HepG2 (cell line): Measurements from ENCODE around the gene FAM167B. TPM values are rescaled to one million over a fixed set of nuclear protein-coding genes. Genes with fewer than 3 reads are reported as not detected.

ENCODE experiments used
- DNMT1 ChIP-seq: sonication (generic); formaldehyde crosslinking; IDR thresholded peaks from 2 replicates; pipeline ENCODE4 v1.5.1; 2020; ENCODE audit warnings: mild to moderate bottlenecking, missing genetic modification reagents
- ELF3 ChIP-seq: IDR thresholded peaks from 2 replicates; pipeline ENCODE4 v1.6.1; 2016; ENCODE audit warnings: missing genetic modification reagents, missing compliant biosample characterization
- FOXK1 ChIP-seq: sonication (generic); formaldehyde crosslinking; IDR thresholded peaks from 2 replicates; pipeline ENCODE4 v1.4.0; 2020; ENCODE audit warnings: low read depth, missing genetic modification reagents, borderline replicate concordance
- HMGXB3 ChIP-seq: sonication (generic); formaldehyde crosslinking; IDR thresholded peaks from 2 replicates; pipeline ENCODE4 v1.4.0; 2020; ENCODE audit warnings: missing genetic modification reagents, borderline replicate concordance
- HNF1A ChIP-seq, 2 experiments: sonication (generic) in 1 of 2; formaldehyde crosslinking in 1 of 2; IDR thresholded peaks; 2 replicates each; pipeline versions ENCODE4 v1.4.0 to v1.6.1; 2016 to 2020; ENCODE audit warnings: borderline replicate concordance in 1 of 2, low read depth in 1 of 2, mild to moderate bottlenecking in 1 of 2, missing genetic modification reagents in 1 of 2
- HOXA3 ChIP-seq: sonication (generic); formaldehyde crosslinking; IDR thresholded peaks from 2 replicates; pipeline ENCODE4 v1.5.0; 2020; ENCODE audit warnings: missing genetic modification reagents
- IRF2 ChIP-seq: IDR thresholded peaks from 2 replicates; pipeline ENCODE4 v1.6.1; 2018; ENCODE audit warnings: missing genetic modification reagents, missing compliant biosample characterization
- MAFG ChIP-seq: sonication (generic); formaldehyde crosslinking; IDR thresholded peaks from 2 replicates; pipeline ENCODE4 v1.5.1; 2020; ENCODE audit warnings: mild to moderate bottlenecking, missing genetic modification reagents
- NFE2L1 ChIP-seq: sonication (generic); formaldehyde crosslinking; IDR thresholded peaks from 2 replicates; pipeline ENCODE4 v1.4.0; 2020; ENCODE audit warnings: missing genetic modification reagents, mild to moderate bottlenecking, borderline replicate concordance
- POLR2AphosphoS5 ChIP-seq: IDR thresholded peaks from 2 replicates; pipeline ENCODE4 v1.6.1; 2012; ENCODE audit warnings: low read depth, low read length
- SKIL ChIP-seq: sonication (generic); formaldehyde crosslinking; IDR thresholded peaks from 2 replicates; pipeline ENCODE4 v1.8.0; 2022; ENCODE audit warnings: missing genetic modification reagents, mild to moderate bottlenecking, moderate library complexity, borderline replicate concordance
- SOX5 ChIP-seq: IDR thresholded peaks from 2 replicates; pipeline ENCODE4 v1.6.1; 2016; ENCODE audit warnings: borderline replicate concordance
- ZNF180 ChIP-seq: sonication (generic); formaldehyde crosslinking; IDR thresholded peaks from 2 replicates; pipeline ENCODE4 v1.4.0; 2020; ENCODE audit warnings: low read depth, missing genetic modification reagents, borderline replicate concordance
- ZNF30 ChIP-seq: sonication (generic); formaldehyde crosslinking; IDR thresholded peaks from 2 replicates; pipeline ENCODE4 v1.5.0; 2020; ENCODE audit warnings: mild to moderate bottlenecking, missing genetic modification reagents
- ZNF382 ChIP-seq: sonication (generic); formaldehyde crosslinking; IDR thresholded peaks from 2 replicates; pipeline ENCODE4 v1.5.0; 2020; ENCODE audit warnings: missing genetic modification reagents, mild to moderate bottlenecking, borderline replicate concordance
- ZNF558 ChIP-seq: sonication (generic); formaldehyde crosslinking; IDR thresholded peaks from 2 replicates; pipeline ENCODE4 v1.9.0; 2022; ENCODE audit warnings: mild to moderate bottlenecking, missing genetic modification reagents, borderline replicate concordance
- ZNF883 ChIP-seq: sonication (generic); formaldehyde crosslinking; IDR thresholded peaks from 2 replicates; pipeline ENCODE4 v1.5.1; 2020; ENCODE audit warnings: mild to moderate bottlenecking, missing genetic modification reagents; ENCODE audit errors: not compliant biosample characterization
- ZSCAN21 ChIP-seq: sonication (generic); formaldehyde crosslinking; IDR thresholded peaks from 2 replicates; pipeline ENCODE4 v1.8.0; 2022; ENCODE audit warnings: mild to moderate bottlenecking, missing genetic modification reagents, moderate library complexity, borderline replicate concordance
- polyA plus RNA-seq, 8 experiments: library from polyadenylated mRNA; depleted of rRNA in 3 of 8; stranded (reverse) in 7 of 8; unstranded in 1 of 8; fragments of >200 nt; fragmentation: Illumina TruSeq in 4 of 8; extraction: Trizol in 4 of 8; gene quantifications; 2 replicates each; pipeline versions ENCODE4 v1.2.1 to v1.2.3, GENCODE V29; 2011 to 2016; ENCODE audit warnings: low read depth in 4 of 8, missing spikeins in 1 of 8, mixed read lengths in 1 of 8; ENCODE audit not compliant: insufficient read depth in 1 of 8
- total RNA-seq, 5 experiments: library from RNA; depleted of rRNA; stranded (reverse); fragments of >200 nt; fragmentation: Illumina TruSeq; extraction: Trizol; gene quantifications; 2 replicates each; pipeline ENCODE4 v1.2.3, GENCODE V29; 2016; ENCODE audit warnings: low read depth in 1 of 5

Gene FAM167B
- total and polyA plus RNA-seq, 2 of the 13 experiments (the other 11 are each of a cell fraction or from before 2014, with no cell fraction given): 0.15 to 0.70 TPM

- TF ChIP-seq SKIL (peak; percentile 82; the same call in 1 of the 2 replicates), ZNF30 (no peak), SOX5 (CRISPR knock-in tag) (peak; percentile 89), ZSCAN21 (no peak; the same call in 1 of the 2 replicates), ELF3 (CRISPR knock-in tag) (peak; percentile 93), FOXK1 (0 out of 2 replicates have a peak, but pooled peaks have one; percentile 46), NFE2L1 (CRISPR knock-in tag) (no peak), HNF1A (IDR thresholded peaks at IDR 0.05; ENCODE audit: low read depth) (peak; percentile 28; the same call in 1 of the 2 replicates), HNF1A (CRISPR knock-in tag; IDR thresholded peaks at IDR 0.05; ENCODE audit: borderline replicate concordance) (peak; percentile 53; the same call in 1 of the 2 replicates), HOXA3 (CRISPR knock-in tag) (peak; percentile 72), HMGXB3 (CRISPR knock-in tag) (no peak), IRF2 (CRISPR knock-in tag) (peak; percentile 85), ZNF883 (CRISPR knock-in tag) (no peak), ZNF180 (CRISPR knock-in tag) (no peak), ZNF382 (no peak), DNMT1 (CRISPR knock-in tag) (no peak; the same call in 1 of the 2 replicates), MAFG (CRISPR knock-in tag) (no peak), POLR2AphosphoS5 (peak; percentile 74), ZNF558 (no peak)
Measured at GRCh38 chr1:32249831-32250525, 3.0 kb downstream of the FAM167B start (continued).
